BJ (cell line): ENCODE measurements around the gene TOX2. TPM values are rescaled to one million over a fixed set of nuclear protein-coding genes. Genes with fewer than 3 reads are reported as not detected.

Experiments used
- CTCF ChIA-PET: fragments of 350-600 bp; formaldehyde crosslinking; extraction: SDS; loops from one replicate; lab custom pipeline; 2021; ENCODE audit warnings: antibody characterized with exemption, inconsistent platforms; lab: Yijun Ruan, JAX
- POLR2A ChIA-PET: fragments of 300-600 bp; sonication (Branson Sonifier 250); formaldehyde crosslinking; extraction: SDS; loops from one replicate; lab custom pipeline; 2021; ENCODE audit warnings: antibody characterized with exemption; lab: Charles Lee
- DNase-seq: peaks from one replicate; pipeline ENCODE4 v3.0.0-alpha.2; 2011; ENCODE audit warnings: low read depth
- H3K27me3 ChIP-seq: 2 replicates; pipeline ENCODE4 v1.6.0; 2011; ENCODE audit warnings: low read length; ENCODE audit not compliant: control insufficient read depth, insufficient read depth
- H3K36me3 ChIP-seq: 2 replicates; pipeline ENCODE4 v1.5.1; 2011; ENCODE audit warnings: low read length; ENCODE audit not compliant: control insufficient read depth, insufficient read depth
- H3K4me3 ChIP-seq: 2 replicates; pipeline ENCODE4 v1.5.1; 2011; ENCODE audit warnings: low read depth, mild to moderate bottlenecking, control low read depth, low read length
- polyA plus RNA-seq: library from polyadenylated mRNA; depleted of rRNA; stranded (reverse); fragments of >200 nt; gene quantifications from 2 replicates; pipeline ENCODE4 v1.2.3, GENCODE V29; 2011
- TF ChIP-seq, protein P1 (sequence below): IDR thresholded peaks from 2 replicates; pipeline ENCODE4 v1.5.1; 2011; ENCODE audit warnings: low read depth, mild to moderate bottlenecking, control low read depth, inconsistent platforms, low read length, moderate library complexity; ENCODE audit not compliant: insufficient read depth

Gene TOX2
- polyA plus RNA-seq, 1 experiment, result 7.6 TPM

DNA sequence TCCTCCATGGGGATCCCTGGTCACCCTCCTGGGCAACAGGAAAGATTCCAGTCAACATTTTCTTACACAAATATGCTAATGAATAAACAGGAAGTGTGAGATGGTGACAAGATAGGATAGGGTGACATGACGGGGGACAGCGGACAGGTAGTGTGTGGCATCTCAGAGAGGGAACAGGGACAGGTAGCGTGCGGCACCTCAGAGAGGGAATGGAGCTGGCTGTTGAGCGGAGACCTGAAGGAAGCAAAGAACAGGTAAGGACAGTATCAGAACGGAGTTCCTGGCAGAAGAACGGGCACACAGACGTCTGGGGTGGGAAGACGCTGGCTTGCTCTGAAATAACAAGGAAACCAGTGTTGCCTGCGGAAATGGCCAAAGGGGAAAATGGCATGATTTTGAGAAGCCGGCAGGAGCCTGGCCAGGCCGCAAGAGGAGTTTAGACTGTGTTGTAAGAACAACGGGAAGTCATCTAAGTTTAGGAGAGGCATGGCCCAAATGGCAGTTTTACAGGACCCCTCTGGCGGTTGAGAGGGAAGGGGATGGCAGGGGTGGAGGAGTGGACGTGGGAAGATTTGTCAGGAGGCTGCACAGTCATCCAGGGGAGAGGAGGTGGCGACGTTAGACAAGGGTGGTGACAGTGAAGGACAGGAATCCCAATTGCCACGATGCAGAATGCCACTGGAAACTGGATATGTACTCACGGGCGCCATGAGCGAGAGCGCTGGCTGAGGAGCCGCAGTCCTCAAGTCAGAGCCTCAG lies 160.7 kb downstream of the TOX2 start:
- ChIA-PET POLR2A (no interaction called here), CTCF (interaction anchor here (1.3 to 8.7 kb wide), 3 partner anchors 324 to 327 kb away, joined by 3 to 140 read pairs (median 15); no protein-coding TSS in a partner anchor)
- no peak overlapping the region for H3K4me3 ChIP-seq
- DNase-seq, result no peak
- TF ChIP-seq, protein P1, sequence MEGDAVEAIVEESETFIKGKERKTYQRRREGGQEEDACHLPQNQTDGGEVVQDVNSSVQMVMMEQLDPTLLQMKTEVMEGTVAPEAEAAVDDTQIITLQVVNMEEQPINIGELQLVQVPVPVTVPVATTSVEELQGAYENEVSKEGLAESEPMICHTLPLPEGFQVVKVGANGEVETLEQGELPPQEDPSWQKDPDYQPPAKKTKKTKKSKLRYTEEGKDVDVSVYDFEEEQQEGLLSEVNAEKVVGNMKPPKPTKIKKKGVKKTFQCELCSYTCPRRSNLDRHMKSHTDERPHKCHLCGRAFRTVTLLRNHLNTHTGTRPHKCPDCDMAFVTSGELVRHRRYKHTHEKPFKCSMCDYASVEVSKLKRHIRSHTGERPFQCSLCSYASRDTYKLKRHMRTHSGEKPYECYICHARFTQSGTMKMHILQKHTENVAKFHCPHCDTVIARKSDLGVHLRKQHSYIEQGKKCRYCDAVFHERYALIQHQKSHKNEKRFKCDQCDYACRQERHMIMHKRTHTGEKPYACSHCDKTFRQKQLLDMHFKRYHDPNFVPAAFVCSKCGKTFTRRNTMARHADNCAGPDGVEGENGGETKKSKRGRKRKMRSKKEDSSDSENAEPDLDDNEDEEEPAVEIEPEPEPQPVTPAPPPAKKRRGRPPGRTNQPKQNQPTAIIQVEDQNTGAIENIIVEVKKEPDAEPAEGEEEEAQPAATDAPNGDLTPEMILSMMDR, result no peak
- no peaks in the 10 kb centered on the region for H3K36me3 ChIP-seq
- no peaks in the 10 kb centered on the region for H3K27me3 ChIP-seq

DNA sequence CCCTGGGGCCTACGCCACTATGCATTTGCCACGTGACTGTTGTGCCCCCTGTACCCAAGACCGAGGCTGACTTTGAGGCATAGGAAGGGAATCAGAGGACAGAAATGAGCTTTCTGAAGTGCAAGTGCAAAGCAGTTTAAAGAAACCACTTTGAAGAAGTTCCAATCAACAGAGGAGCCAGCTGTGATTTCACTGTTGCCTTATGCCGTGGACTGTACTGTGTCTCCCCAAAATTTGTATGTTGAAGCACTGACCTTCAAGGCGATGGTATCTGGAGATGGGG lies 161.2 kb downstream of the TOX2 start:
- POLR2A ChIA-PET, result no interaction called here
- Histone ChIP-seq H3K4me3 (no peak overlapping the region), H3K27me3 (no peaks in the 10 kb centered on the region), H3K36me3 (no peaks in the 10 kb centered on the region)
- CTCF ChIA-PET, result interaction anchor here (8.7 kb wide), 1 partner anchor 326 kb away, joined by 140 read pairs; no protein-coding TSS in a partner anchor
- DNase-seq, result no peak
- TF ChIP-seq, protein P1, result no peak

DNA sequence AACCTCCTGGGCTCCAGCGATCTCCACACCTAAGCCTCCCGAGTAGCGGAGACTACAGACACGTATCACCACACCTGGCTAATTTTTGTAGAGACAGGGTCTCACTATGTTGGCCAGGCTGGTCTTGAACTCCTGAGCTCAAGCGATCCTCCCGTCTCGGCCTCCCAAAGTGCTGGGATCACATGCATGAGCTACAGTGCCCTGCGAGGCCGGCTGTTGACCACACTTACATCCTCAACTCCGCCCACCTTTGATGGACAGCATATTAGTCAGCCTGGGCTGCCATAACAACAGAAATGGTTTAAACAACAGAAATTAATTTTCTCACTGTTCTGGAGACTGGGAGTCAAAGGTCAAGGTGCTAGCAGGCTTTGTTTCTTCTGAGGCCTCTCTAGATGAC lies 164.6 kb downstream of the TOX2 start:
- POLR2A ChIA-PET, result no interaction called here
- DNase-seq, result no peak
- H3K36me3 ChIP-seq, result no peaks in the 10 kb centered on the region
- CTCF ChIA-PET, result interaction anchor here (0.9 to 8.7 kb wide), 5 partner anchors 9 to 346 kb away, joined by 3 to 140 read pairs (median 5); no protein-coding TSS in a partner anchor
- H3K27me3 ChIP-seq, result no peaks in the 10 kb centered on the region
- H3K4me3 ChIP-seq, result no peak overlapping the region
- TF ChIP-seq, protein P1, result no peak

DNA sequence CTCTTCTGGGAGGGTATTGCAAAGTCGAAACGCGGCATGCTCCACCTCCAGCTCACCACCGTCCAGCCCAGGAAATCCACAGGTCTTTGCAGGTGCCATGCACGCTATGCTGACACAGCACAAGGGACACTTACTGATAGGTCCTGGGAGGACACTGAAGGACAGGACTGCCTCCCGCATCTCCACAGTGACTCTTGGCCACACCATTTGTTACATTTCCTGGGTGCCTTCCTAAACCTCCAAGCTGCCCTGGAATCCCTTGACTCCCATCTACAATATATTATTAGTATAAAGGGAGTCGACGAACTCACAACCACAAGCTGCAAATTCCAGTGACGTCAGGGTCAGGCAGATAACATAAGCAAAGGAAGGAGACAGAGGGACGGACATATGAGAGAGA lies 165.4 kb downstream of the TOX2 start:
- Histone ChIP-seq H3K27me3 (no peaks in the 10 kb centered on the region), H3K4me3 (no peak overlapping the region), H3K36me3 (no peaks in the 10 kb centered on the region)
- DNase-seq, result no peak
- ChIA-PET CTCF (interaction anchor here (0.6 to 8.7 kb wide), 11 partner anchors 9 to 558 kb away, joined by 3 to 140 read pairs (median 4); no protein-coding TSS in a partner anchor), POLR2A (no interaction called here)
- TF ChIP-seq, protein P1, result no peak

DNA sequence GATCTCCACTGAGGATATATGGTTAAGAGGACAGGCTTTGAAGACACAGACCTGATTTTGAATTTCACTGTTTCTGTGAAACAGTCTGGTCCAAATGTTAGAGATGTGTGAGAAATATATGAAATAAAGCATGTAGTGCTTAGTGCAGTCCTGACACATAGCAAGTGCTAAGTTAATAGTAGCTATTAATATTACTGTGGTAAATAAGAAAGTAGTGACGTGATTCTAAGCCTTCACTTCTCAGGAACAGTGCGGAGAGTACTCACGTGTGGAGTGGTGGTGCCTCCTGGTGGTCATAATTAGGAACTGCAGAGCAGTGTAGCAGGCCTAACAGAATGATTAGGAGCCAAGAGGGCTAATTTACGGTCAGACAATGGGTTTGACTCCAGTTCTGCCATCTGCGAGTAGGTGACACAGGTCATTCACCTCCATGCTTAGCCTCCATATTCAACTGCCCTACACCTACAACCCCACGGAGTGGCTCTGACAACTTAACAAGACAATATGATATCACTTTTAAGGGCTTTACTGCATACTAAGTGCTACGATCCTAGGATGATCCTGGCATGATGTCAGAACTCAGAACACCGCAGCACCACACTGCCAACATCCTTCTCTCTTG lies 166.1 kb downstream of the TOX2 start:
- TF ChIP-seq, protein P1, result peak; percentile 94
- no peak for DNase-seq
- H3K36me3 ChIP-seq, result no peaks in the 10 kb centered on the region
- H3K4me3 ChIP-seq, result no peak overlapping the region
- H3K27me3 ChIP-seq, result no peaks in the 10 kb centered on the region
- CTCF ChIA-PET, result interaction anchor here (0.6 to 8.7 kb wide), 12 partner anchors 8 to 559 kb away, joined by 3 to 140 read pairs (median 4); no protein-coding TSS in a partner anchor
- POLR2A ChIA-PET, result no interaction called here
